Testis (tissue), 3 donors: ENCODE measurements around the gene SLN. TPM values are rescaled to one million over a fixed set of nuclear protein-coding genes. Genes with fewer than 3 reads are reported as not detected.

Source experiments
- DNase-seq: peaks from one replicate; pipeline ENCODE4 v3.0.0-alpha.2; 2019
- H3K27ac ChIP-seq, 2 donors: fragments of 200-600 bp; sonication (generic); one replicate each; pipeline ENCODE4 v1.5.1; 2019
- H3K27me3 ChIP-seq: fragments of 200-600 bp; sonication (generic); one replicate; pipeline ENCODE4 v1.5.1; 2019
- H3K36me3 ChIP-seq: fragments of 200-600 bp; sonication (generic); one replicate; pipeline ENCODE4 v1.5.1; 2017; ENCODE audit warnings: low read depth; ENCODE audit errors: missing control alignments
- H3K4me1 ChIP-seq: fragments of 200-600 bp; sonication (generic); one replicate; pipeline ENCODE4 v1.5.1; 2019
- H3K4me3 ChIP-seq, 2 donors: fragments of 200-600 bp; sonication (generic); one replicate each; pipeline ENCODE4 v1.5.1; 2017 to 2019
- H3K9me3 ChIP-seq: fragments of 200-600 bp; sonication (generic); one replicate; pipeline ENCODE4 v1.5.1; 2017
- POLR2A ChIP-seq: fragments of 450-650 bp; IDR thresholded peaks from one replicate; pipeline ENCODE4 v1.6.1; 2017; ENCODE audit warnings: antibody characterized with exemption, mild to moderate bottlenecking, moderate library complexity
- whole genome bisulfite sequencing, 2 donors: methylation state at CpG; one replicate each; pipeline ENCODE4 v1.1.5; 2018; 5-methylcytosine and 5-hydroxymethylcytosine counted together
- intact Hi-C: fragments of 100-400 bp; cut with DNase I; formaldehyde crosslinking; loops from one replicate; pipeline ENCODE4 v1.15.1; 2023; ENCODE audit warnings: low total_unique reads
- polyA plus RNA-seq: library from polyadenylated mRNA; stranded (reverse); fragments of 350-450 nt; fragmentation: Illumina TruSeq; extraction: RNeasy Lipid Tissue Mini Kit (QIAGEN cat#74804); gene quantifications from one replicate; pipeline ENCODE4 v1.2.3, GENCODE V29; 2014; ENCODE audit warnings: low read depth, low replicate concordance; ENCODE audit not compliant: insufficient read depth
- total RNA-seq, 2 donors: library from RNA; depleted of rRNA; stranded (reverse); fragments of >200 nt; gene quantifications; one replicate each; pipeline ENCODE4 v1.2.3, GENCODE V29; 2016
- TF ChIP-seq, protein P1 (sequence below), 3 experiments: fragments of 450-650 bp in 2 of 3; fragments of 200-600 bp in 1 of 3; sonication (generic) in 1 of 3; IDR thresholded peaks; one replicate each; pipeline ENCODE4 v1.5.1; 2016 to 2019; ENCODE audit warnings: antibody characterized with exemption in 3 of 3, mild to moderate bottlenecking in 2 of 3, moderate library complexity in 1 of 3

The SLN gene
- total and polyA plus RNA-seq, 3 donors from 2014 or later: 31.6 TPM; not detected in 2

DNA sequence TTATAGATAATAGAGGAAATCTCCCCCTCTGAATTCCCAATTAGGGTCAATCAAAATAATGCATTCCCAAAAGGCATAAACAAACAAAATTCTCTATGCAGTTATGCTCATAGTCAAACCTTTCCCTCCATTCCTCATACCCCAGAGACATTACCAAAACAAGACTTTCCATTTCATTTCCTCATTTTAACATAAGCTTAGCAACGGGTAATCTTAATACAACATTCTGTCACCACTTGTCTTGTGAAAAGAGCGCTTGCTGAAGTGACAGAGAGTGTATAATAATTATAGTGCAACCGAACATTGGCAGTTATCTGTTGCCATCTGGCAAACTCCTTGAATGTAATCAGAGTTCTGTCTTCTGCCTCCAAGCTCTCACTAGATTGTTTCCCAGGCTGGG, 1.2 kb upstream of the SLN start:
- Histone ChIP-seq H3K27ac (no peak overlapping the region), H3K4me1 (no peaks in the 10 kb centered on the region), H3K9me3 (no peaks in the 10 kb centered on the region), H3K36me3 (no peaks in the 10 kb centered on the region), H3K27me3 (no peaks in the 10 kb centered on the region), H3K4me3 (no peak overlapping the region)
- intact Hi-C loops: no loop called here
- no peak for DNase-seq
- TF ChIP-seq POLR2A: no peak
- TF ChIP-seq, protein P1, sequence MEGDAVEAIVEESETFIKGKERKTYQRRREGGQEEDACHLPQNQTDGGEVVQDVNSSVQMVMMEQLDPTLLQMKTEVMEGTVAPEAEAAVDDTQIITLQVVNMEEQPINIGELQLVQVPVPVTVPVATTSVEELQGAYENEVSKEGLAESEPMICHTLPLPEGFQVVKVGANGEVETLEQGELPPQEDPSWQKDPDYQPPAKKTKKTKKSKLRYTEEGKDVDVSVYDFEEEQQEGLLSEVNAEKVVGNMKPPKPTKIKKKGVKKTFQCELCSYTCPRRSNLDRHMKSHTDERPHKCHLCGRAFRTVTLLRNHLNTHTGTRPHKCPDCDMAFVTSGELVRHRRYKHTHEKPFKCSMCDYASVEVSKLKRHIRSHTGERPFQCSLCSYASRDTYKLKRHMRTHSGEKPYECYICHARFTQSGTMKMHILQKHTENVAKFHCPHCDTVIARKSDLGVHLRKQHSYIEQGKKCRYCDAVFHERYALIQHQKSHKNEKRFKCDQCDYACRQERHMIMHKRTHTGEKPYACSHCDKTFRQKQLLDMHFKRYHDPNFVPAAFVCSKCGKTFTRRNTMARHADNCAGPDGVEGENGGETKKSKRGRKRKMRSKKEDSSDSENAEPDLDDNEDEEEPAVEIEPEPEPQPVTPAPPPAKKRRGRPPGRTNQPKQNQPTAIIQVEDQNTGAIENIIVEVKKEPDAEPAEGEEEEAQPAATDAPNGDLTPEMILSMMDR (IDR thresholded peaks at IDR 0.05): no peak
- 57 to 63% methylated on average over 3 of the region's 3 CpGs for WGBS, 2 donors

- no peak for DNase-seq
- no peak overlapping the region for H3K27ac ChIP-seq
- WGBS, 2 donors: 56 to 62% methylated on average over 1 of the region's 1 CpG
- intact Hi-C loops: no loop called here
- TF ChIP-seq, protein P1 (IDR thresholded peaks at IDR 0.05): no peak
- no peak for TF ChIP-seq POLR2A
- H3K4me3 ChIP-seq: no peak overlapping the region
- no peaks in the 10 kb centered on the region for H3K4me1 ChIP-seq
- no peaks in the 10 kb centered on the region for H3K27me3 ChIP-seq
- H3K36me3 ChIP-seq: no peaks in the 10 kb centered on the region
- no peaks in the 10 kb centered on the region for H3K9me3 ChIP-seq
Measured at GRCh38 chr11:107710301-107710700, 1.6 kb downstream of the SLN start.

- intact Hi-C loops: no loop called here
- WGBS, 2 donors: 84 to 87% methylated on average over 3 of the region's 3 CpGs
- H3K4me1 ChIP-seq: no peaks in the 10 kb centered on the region
- H3K27me3 ChIP-seq: no peaks in the 10 kb centered on the region
- H3K27ac ChIP-seq: no peak overlapping the region
- DNase-seq: no peak
- no peaks in the 10 kb centered on the region for H3K36me3 ChIP-seq
- TF ChIP-seq POLR2A: no peak
- TF ChIP-seq, protein P1 (IDR thresholded peaks at IDR 0.05): no peak
- no peaks in the 10 kb centered on the region for H3K9me3 ChIP-seq
- no peak overlapping the region for H3K4me3 ChIP-seq
Measured at GRCh38 chr11:107708792-107709191, 3.1 kb downstream of the SLN start.

DNA sequence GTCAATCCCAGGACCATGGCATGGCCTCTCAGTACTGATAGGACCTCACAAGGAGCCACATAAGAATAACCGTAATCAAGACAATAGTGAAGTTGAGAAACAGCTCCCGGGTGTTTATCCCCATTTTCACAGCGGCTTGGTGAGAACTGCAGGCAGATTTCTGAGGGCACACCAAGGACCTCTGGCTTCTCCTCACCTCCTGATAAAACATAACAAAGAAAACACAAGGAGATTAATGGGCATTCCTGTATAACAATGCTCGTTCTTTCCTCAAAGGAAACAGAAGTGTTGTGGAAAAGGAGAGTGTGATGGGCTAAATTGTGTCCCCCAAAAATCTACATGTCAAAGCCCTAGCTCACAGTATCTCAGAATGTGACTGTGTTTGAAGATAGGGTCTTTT, 4.0 kb downstream of the SLN start:
- Histone ChIP-seq H3K4me3 (no peak overlapping the region), H3K27me3 (no peaks in the 10 kb centered on the region), H3K4me1 (no peaks in the 10 kb centered on the region), H3K9me3 (no peaks in the 10 kb centered on the region), H3K27ac (no peak overlapping the region), H3K36me3 (no peaks in the 10 kb centered on the region)
- TF ChIP-seq, protein P1 (IDR thresholded peaks at IDR 0.05): no peak
- TF ChIP-seq POLR2A: no peak
- 56 to 65% methylated on average over 4 of the region's 4 CpGs for WGBS, 2 donors
- intact Hi-C loops: no loop called here
- no peak for DNase-seq

GRCh38 chr11:107707215-107707671, 4.6 kb downstream of the SLN start:
- 83 to 87% methylated on average over 3 of the region's 3 CpGs for WGBS, 2 donors
- intact Hi-C loops: no loop called here
- no peaks in the 10 kb centered on the region for H3K36me3 ChIP-seq
- H3K4me1 ChIP-seq: no peaks in the 10 kb centered on the region
- H3K9me3 ChIP-seq: no peaks in the 10 kb centered on the region
- no peaks in the 10 kb centered on the region for H3K27me3 ChIP-seq
- TF ChIP-seq, protein P1 (IDR thresholded peaks at IDR 0.05): no peak
- TF ChIP-seq POLR2A: no peak
- H3K27ac ChIP-seq: no peak overlapping the region
- no peak overlapping the region for H3K4me3 ChIP-seq
- DNase-seq: no peak
